Muscle of leg (tissue), 11 donors: ENCODE results near the gene SLC7A5. TPM values are rescaled to one million over a fixed set of nuclear protein-coding genes. Genes with fewer than 3 reads are reported as not detected.
"Not testable (repeated sequence)": the region's sequence is repeated elsewhere in the genome, so short reads cannot be mapped to it uniquely, and the experiment has no call there.

Experiments
- DNase-seq: peaks from one replicate; pipeline ENCODE4 v3.0.0; 2013
- H3K27ac ChIP-seq: one replicate; pipeline ENCODE4 v1.5.1; 2013; ENCODE audit warnings: mild to moderate bottlenecking, low read length, control low read depth
- H3K27me3 ChIP-seq: one replicate; pipeline ENCODE4 v1.6.1; 2013; ENCODE audit warnings: low read length; ENCODE audit not compliant: control insufficient read depth, insufficient read depth
- H3K36me3 ChIP-seq: one replicate; pipeline ENCODE4 v1.6.1; 2013; ENCODE audit warnings: low read length; ENCODE audit not compliant: control insufficient read depth, insufficient read depth
- H3K4me1 ChIP-seq: one replicate; pipeline ENCODE4 v1.6.1; 2013; ENCODE audit warnings: low read length; ENCODE audit not compliant: control insufficient read depth, insufficient read depth
- H3K4me3 ChIP-seq: one replicate; pipeline ENCODE4 v1.5.1; 2013; ENCODE audit warnings: low read length, control low read depth
- H3K9me3 ChIP-seq: replicated peaks from 2 replicates; pipeline ENCODE4 v1.6.1; 2013; ENCODE audit warnings: low read depth, low read length; ENCODE audit not compliant: control insufficient read depth
- WGBS: methylation state at CpG from one replicate; pipeline ENCODE4 v1.1.5; 2013; ENCODE audit warnings: missing lambda C conversion rate; ENCODE audit not compliant: insufficient coverage; 5-methylcytosine and 5-hydroxymethylcytosine counted together
- polyA plus RNA-seq, 8 donors: library from polyadenylated mRNA; unstranded; fragments of 120-200 nt; gene quantifications; one replicate each; pipeline versions ENCODE4 v1.2.1 to v1.2.3, GENCODE V29; 2013; ENCODE audit warnings: inconsistent platforms in 1 of 8, low replicate concordance in 1 of 8; ENCODE audit not compliant: insufficient read length in 8 of 8, insufficient read depth in 1 of 8
- total RNA-seq: library from RNA; stranded (reverse); fragments of 120-200 nt; gene quantifications from one replicate; pipeline ENCODE4 v1.2.4, GENCODE V29; 2013

The SLC7A5 gene
- total and polyA plus RNA-seq, 9 donors = 2.3 to 14.3 (median 11.0) TPM

GRCh38 chr16:87832741-87833502 is 36.4 kb downstream of the SLC7A5 start:
- Histone ChIP-seq H3K9me3 (no peaks in the 10 kb centered on the region), H3K36me3 (peaks cover 25% of the 10 kb centered on the region), H3K27me3 (no peaks in the 10 kb centered on the region), H3K4me1 (peaks cover 26% of the 10 kb centered on the region), H3K4me3 (no peak overlapping the region), H3K27ac (no peak overlapping the region)
- no peak for DNase-seq
- 86% methylated on average over 30 of the region's 34 CpGs for WGBS

- Histone ChIP-seq H3K27ac (no peak overlapping the region), H3K4me1 (peaks cover 25% of the 10 kb centered on the region), H3K36me3 (peaks cover 25% of the 10 kb centered on the region), H3K4me3 (no peak overlapping the region), H3K27me3 (no peaks in the 10 kb centered on the region), H3K9me3 (no peaks in the 10 kb centered on the region)
- DNase-seq = no peak
- WGBS = 76% methylated on average over 6 of the region's 6 CpGs
Measured at GRCh38 chr16:87832137-87832527, 37.2 kb downstream of the SLC7A5 start.

DNA sequence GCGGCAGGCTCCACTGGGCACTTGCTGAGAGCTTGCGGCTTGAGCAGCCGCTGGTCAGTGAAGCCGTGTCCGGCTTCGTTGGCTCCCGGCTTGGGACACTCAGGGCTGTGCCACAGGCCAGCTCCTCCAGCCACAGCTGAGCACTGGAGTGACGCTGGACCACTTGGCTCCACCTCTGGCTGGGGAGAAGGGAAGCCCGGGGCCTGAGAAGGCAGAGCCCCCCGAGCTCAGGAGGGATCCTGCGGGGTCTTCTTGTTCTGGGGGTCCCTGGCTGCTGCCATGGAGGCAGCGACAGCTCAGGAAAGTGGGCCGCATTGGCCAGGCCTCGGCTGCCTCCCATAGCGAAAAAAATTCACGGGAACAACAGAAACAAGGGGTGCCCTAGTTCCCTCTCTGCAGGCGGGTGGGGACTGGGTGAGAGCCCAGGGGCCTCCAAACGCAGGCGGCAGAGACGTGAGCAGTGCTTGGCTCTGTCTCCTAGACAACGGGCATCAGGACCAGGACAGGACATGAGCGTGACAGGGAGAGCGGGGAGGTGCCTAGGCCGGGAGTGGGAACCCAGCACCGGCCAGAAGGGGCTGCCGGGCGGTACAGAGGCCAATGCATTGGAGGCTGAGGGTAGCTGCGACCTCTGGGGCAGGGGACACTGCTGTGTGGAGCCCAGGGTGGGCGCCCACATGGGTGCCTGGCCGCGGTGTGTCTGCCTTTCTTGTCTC is 37.7 kb downstream of the SLC7A5 start:
- H3K27ac ChIP-seq = no peak overlapping the region
- no peaks in the 10 kb centered on the region for H3K27me3 ChIP-seq
- 84% methylated on average over 31 of the region's 31 CpGs for WGBS
- peaks cover 19% of the 10 kb centered on the region for H3K36me3 ChIP-seq
- no peaks in the 10 kb centered on the region for H3K9me3 ChIP-seq
- no peak overlapping the region for H3K4me3 ChIP-seq
- no peak for DNase-seq
- peaks cover 21% of the 10 kb centered on the region for H3K4me1 ChIP-seq

GRCh38 chr16:87830673-87831420 is 38.5 kb downstream of the SLC7A5 start:
- no peak overlapping the region for H3K4me3 ChIP-seq
- H3K9me3 ChIP-seq = no peaks in the 10 kb centered on the region
- no peak for DNase-seq
- H3K4me1 ChIP-seq = peaks cover 16% of the 10 kb centered on the region
- H3K27ac ChIP-seq = no peak overlapping the region
- 80% methylated on average over 36 of the region's 37 CpGs for WGBS
- H3K36me3 ChIP-seq = peaks cover 17% of the 10 kb centered on the region
- no peaks in the 10 kb centered on the region for H3K27me3 ChIP-seq

GRCh38 chr16:87829988-87830672 is 39.2 kb downstream of the SLC7A5 start:
- DNase-seq = no peak
- Histone ChIP-seq H3K36me3 (peaks cover 15% of the 10 kb centered on the region), H3K4me1 (peaks cover 11% of the 10 kb centered on the region), H3K27me3 (no peaks in the 10 kb centered on the region), H3K4me3 (no peak overlapping the region), H3K9me3 (no peaks in the 10 kb centered on the region), H3K27ac (no peak overlapping the region)
- WGBS = 73% methylated on average over 19 of the region's 21 CpGs

DNA sequence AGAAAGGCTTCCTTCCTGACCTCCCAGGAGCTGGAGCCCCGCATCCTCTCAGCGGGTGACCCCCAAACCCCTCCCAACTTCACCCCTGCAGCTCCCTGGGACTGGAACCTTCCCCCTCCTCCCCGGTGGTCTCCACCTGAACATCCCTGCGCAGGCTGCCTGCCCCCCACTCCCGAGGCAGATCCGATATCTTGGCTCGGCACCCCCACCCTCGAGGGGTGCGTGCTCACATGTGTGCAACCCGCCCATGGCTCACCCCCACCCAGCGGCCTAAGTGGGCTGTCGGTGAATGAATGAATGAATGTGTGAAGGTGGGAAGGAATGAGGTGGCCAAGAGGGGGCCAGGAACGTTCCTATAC is 39.7 kb downstream of the SLC7A5 start:
- Histone ChIP-seq H3K27me3 (peaks cover 4% of the 10 kb centered on the region), H3K36me3 (peaks cover 15% of the 10 kb centered on the region), H3K4me3 (no peak overlapping the region), H3K9me3 (no peaks in the 10 kb centered on the region), H3K27ac (no peak overlapping the region), H3K4me1 (peaks cover 6% of the 10 kb centered on the region)
- 81% methylated on average over 4 of the region's 13 CpGs for WGBS
- DNase-seq = no peak

DNA sequence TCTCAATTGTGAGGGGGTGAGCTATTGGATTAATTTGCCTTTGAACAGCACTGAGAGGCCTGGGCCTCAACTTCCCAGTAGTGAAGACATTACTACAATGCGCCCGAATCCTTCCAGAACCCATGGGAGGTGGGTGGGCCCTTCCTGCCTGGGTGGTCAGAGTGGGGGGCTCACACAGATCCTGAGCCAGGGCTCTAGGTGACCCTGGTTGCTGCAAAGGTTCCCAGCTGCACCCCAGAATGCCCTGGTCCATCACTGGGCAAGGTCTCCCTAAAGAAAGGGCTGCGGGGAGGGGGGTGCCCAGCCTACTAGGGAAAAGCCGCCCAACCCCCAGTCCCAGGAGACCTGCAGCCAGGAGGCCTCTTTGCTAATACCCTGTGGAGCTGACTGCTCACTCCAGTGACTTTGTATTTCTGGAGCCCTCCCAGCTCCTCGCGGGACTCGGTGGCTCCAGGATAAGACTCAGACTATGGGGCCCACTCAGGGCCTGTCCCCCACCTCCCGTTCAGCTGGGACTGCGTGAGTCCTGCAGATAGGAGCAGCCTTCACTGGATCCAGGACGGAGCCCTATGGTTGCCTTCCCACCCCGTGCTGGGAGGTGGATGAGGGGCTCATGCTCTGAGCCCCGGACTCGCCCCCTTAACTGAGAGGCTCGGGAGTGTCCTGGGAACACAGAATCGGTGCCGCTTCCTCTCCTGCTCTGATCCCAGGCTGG is 40.2 kb downstream of the SLC7A5 start:
- H3K36me3 ChIP-seq = peaks cover 15% of the 10 kb centered on the region
- no peak for DNase-seq
- no peak overlapping the region for H3K27ac ChIP-seq
- 75% methylated on average over 14 of the region's 16 CpGs for WGBS
- peaks cover under 1% of the 10 kb centered on the region for H3K4me1 ChIP-seq
- H3K27me3 ChIP-seq = peaks cover 5% of the 10 kb centered on the region
- H3K4me3 ChIP-seq = no peak overlapping the region
- no peaks in the 10 kb centered on the region for H3K9me3 ChIP-seq

GRCh38 chr16:87828071-87828906 is 41.0 kb downstream of the SLC7A5 start:
- H3K9me3 ChIP-seq = no peaks in the 10 kb centered on the region
- H3K4me1 ChIP-seq = peaks cover 7% of the 10 kb centered on the region
- peaks cover 5% of the 10 kb centered on the region for H3K27me3 ChIP-seq
- 86% methylated on average over 15 of the region's 20 CpGs for WGBS
- H3K36me3 ChIP-seq = peaks cover 11% of the 10 kb centered on the region
- no peak overlapping the region for H3K27ac ChIP-seq
- H3K4me3 ChIP-seq = no peak overlapping the region
- DNase-seq = no peak

- not testable (repeated sequence) for H3K27ac ChIP-seq, H3K4me3 ChIP-seq, H3K36me3 ChIP-seq, H3K27me3 ChIP-seq, H3K9me3 ChIP-seq, DNase-seq
- peaks cover 14% of the 10 kb centered on the region for H3K4me1 ChIP-seq
- 86% methylated on average over 4 of the region's 7 CpGs for WGBS
Measured at GRCh38 chr16:87827588-87827915, 41.8 kb downstream of the SLC7A5 start.
